NK-92 (cell line): ENCODE results near the gene ANO2.

Experiments used
- DNase-seq: peaks from one replicate; lab custom pipeline; 2025; ENCODE audit not compliant: unreplicated experiment; lab: John Stamatoyannopoulos, UW

The ANO2 gene

GRCh38 chr12:5627053-5627630, 317.9 kb downstream of the ANO2 start:
- no peak for DNase-seq

- DNase-seq = no peak
Observed at GRCh38 chr12:5626151-5626550, 318.9 kb downstream of the ANO2 start.

- DNase-seq = no peak
Observed at GRCh38 chr12:5624486-5625272, 320.4 kb downstream of the ANO2 start.

GRCh38 chr12:5623411-5623810, 321.6 kb downstream of the ANO2 start:
- no peak for DNase-seq

- no peak for DNase-seq
Observed at GRCh38 chr12:5622280-5622679, 322.8 kb downstream of the ANO2 start.

- DNase-seq = no peak
Observed at GRCh38 chr12:5621329-5621728, 323.7 kb downstream of the ANO2 start.

GRCh38 chr12:5620896-5621295, 324.2 kb downstream of the ANO2 start:
- DNase-seq = no peak

- no peak for DNase-seq
Observed at GRCh38 chr12:5619628-5620027, 325.4 kb downstream of the ANO2 start.

- no peak for DNase-seq
Observed at GRCh38 chr12:5616854-5617253, 328.2 kb downstream of the ANO2 start.

GRCh38 chr12:5615760-5616159, 329.3 kb downstream of the ANO2 start:
- DNase-seq = no peak

GRCh38 chr12:5614256-5614655, 330.8 kb downstream of the ANO2 start:
- no peak for DNase-seq

- DNase-seq = no peak
Observed at GRCh38 chr12:5612556-5613410, 332.3 kb downstream of the ANO2 start.

GRCh38 chr12:5611162-5611561, 333.9 kb downstream of the ANO2 start:
- no peak for DNase-seq

- no peak for DNase-seq
Observed at GRCh38 chr12:5599378-5599777, 345.7 kb downstream of the ANO2 start.

- no peak for DNase-seq
Observed at GRCh38 chr12:5593998-5594397, 351.1 kb downstream of the ANO2 start.

- no peak for DNase-seq
Observed at GRCh38 chr12:5593086-5593485, 352.0 kb downstream of the ANO2 start.

GRCh38 chr12:5592310-5592709, 352.7 kb downstream of the ANO2 start:
- DNase-seq = no peak

- no peak for DNase-seq
Observed at GRCh38 chr12:5590316-5590715, 354.7 kb downstream of the ANO2 start.

GRCh38 chr12:5589054-5589453, 356.0 kb downstream of the ANO2 start:
- DNase-seq = no peak

GRCh38 chr12:5588591-5588990, 356.5 kb downstream of the ANO2 start:
- no peak for DNase-seq

GRCh38 chr12:5588176-5588575, 356.9 kb downstream of the ANO2 start:
- no peak for DNase-seq

GRCh38 chr12:5587711-5588121, 357.3 kb downstream of the ANO2 start:
- DNase-seq = no peak
